GOT3 (cell line): ENCODE measurements around the gene CD59.

Experiments used
- DNase-seq: peaks from one replicate; lab custom pipeline; 2025; ENCODE audit warnings: mixed read lengths; lab: John Stamatoyannopoulos, UW

Gene CD59

GRCh38 chr11:33736148-33736812 is at the start of gene CD59:
Gene CD59, minus strand, starts transcription at chr11:33736423. Its CDS starts 13,978 bp downstream, at chr11:33722445.
- peak; percentile 73 for DNase-seq

GRCh38 chr11:33785609-33786008 is 49.4 kb upstream of the CD59 start:
- no peak for DNase-seq

- DNase-seq, result no peak
Observed at GRCh38 chr11:33779849-33780528, 43.8 kb upstream of the CD59 start.

GRCh38 chr11:33778675-33779074 is 42.5 kb upstream of the CD59 start:
- DNase-seq, result no peak

DNA sequence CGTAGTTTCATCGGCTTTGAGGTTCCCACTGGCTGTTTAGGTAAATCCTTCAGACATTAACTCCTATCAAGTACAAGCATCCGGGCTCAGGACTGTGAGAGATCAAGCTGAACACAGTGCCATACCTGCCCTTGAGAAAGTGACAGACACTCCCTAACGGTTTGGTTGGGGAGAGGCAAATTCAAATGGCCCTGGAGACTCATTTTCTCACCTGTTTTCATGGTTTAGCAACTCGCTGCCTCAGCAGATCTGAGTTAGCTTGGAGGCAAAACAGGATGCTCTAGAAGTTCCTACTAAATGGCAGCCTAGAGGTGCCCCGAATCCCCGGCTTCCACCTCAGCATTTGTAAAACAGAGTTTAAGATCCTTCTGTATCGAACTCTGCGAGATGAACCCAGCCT is 41.7 kb upstream of the CD59 start:
- no peak for DNase-seq

GRCh38 chr11:33775832-33776470 is 39.7 kb upstream of the CD59 start:
- no peak for DNase-seq

DNA sequence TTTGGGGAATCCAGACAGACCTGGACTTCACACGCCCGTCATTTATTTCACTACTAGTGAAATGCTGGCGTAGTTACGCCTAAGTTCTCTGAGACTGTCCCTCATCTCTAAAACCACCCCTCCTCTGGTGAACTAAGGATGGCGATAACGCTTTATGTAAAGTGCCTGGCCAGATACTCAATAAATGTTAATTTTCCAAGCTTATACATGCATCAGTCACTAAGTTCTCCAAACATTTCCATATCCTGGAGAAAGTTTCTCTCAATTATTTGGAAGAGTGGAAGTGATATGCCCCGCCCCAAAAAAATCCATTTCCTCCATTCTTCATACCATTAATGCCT is 39.2 kb upstream of the CD59 start:
- no peak for DNase-seq

DNA sequence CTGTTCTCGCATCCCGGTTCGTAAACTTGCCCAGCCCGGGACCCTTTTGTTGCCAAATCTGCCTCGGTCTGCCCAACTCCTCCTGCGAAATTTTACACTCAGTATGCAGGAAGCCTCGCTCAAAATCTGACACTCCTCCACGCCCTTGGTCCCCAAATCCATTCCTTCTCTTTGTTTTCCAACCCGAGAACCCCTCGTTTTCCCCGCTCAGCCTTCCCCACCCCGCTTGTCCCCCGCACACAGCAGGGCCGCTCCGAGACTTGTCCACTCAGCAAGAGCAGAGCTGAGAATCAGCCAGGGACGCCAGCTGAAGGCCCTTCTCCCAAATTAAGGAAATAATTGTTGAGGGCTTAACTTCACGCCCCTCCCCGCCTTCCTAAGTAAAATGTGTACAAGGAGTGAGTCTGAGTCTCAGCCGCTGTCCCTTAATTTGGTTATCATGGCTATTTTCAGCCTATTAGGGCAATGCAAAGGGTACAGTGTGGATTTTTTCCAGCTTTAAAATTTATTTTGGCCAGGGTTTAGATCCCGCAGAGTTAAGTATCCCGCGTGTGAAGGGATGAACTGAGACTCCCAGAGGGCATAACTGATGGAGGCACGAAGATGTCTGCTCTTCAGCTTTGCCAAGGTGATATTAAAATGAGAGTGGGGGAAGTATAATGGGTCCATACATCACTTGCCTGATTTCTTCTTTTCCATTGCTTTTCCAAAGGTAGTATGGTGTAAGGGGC is 38.7 kb upstream of the CD59 start:
- DNase-seq, result no peak

DNA sequence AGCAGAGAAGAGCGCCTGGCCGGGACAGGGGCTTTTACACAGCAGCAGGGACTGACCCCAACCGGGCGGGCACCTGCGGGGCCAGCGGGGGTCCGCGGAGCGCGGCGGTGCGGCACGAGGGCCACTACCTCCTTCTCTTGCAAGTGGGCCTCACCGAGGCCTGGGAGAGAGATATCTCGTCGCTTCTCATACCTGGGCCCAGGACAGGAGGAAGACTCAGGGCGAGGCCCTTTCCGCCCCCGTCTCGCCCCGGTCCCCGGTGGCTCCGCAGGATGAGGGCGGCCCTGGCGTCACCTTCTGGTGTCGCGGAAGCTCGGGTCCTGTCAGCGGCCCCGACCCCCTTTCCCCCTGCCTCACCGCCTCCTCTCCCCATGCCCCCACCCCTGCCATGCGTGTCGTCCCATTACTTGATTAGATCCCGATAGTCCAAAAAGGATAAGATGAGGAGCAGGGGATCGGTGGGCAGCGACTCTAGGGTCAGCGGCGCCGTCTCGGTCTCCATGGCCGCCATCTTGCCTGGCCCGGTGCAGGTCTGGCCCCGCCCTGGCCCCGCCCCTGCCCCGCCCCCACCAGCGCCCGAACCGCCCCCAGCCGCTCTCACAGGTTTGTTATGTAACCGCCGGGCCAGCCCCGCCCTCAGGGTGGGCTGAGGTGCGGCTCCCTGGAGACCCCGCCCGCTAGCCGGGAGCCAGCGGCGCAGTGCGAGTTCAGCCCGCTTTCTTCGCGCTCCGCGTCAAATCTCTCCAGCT is 37.9 kb upstream of the CD59 start, which contains the start of gene FBXO3:
FBXO3 (minus strand) TSS at position 534 of the 749 bp plus-strand sequence; CDS start at position 511, 23 bp downstream.
- DNase-seq, result peak; percentile 37

- no peak for DNase-seq
Observed at GRCh38 chr11:33773404-33773986, 37.3 kb upstream of the CD59 start.

DNA sequence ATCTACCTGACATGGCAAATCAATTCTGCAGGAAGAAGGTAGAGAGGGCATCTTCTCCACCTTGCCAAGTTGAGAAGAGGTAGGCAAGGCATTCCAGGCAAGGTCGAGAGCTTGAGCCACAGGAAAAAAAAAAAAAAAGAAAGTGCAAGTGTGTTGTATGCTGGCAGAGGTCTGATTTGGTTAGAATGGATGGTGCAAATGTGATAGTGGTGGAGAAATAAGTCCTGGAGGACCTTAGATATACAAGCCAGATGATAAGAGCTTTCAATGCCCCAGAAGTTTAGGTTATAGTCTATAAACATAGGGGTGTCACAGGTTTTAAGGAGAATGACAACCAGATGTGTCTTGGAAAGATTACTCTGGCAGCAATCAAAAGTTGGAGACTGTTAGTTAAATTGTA is 36.6 kb upstream of the CD59 start:
- DNase-seq, result no peak

GRCh38 chr11:33772300-33772699 is 36.1 kb upstream of the CD59 start:
- no peak for DNase-seq

GRCh38 chr11:33770236-33770635 is 34.0 kb upstream of the CD59 start:
- DNase-seq, result no peak

GRCh38 chr11:33769542-33769941 is 33.3 kb upstream of the CD59 start:
- no peak for DNase-seq

DNA sequence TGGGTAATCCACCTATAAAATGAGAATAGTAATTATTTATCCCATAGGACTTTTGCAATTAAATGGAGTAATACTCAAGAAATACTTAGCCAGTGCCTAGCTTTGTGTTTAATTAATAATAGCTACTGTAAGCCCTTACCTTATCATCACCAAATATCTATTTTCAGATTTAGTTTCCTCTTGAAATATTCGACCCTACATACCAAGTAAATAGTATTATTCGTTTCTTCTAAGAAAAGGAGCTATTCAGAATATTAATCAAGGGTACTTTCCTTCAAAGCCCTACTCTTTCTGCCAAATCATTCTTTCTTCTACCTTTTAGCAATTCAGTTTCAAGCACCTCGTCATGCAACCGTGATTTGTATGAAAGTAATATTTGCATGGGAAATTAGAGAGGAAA is 31.4 kb upstream of the CD59 start:
- no peak for DNase-seq

GRCh38 chr11:33766085-33766484 is 29.9 kb upstream of the CD59 start:
- DNase-seq, result no peak

GRCh38 chr11:33761471-33761870 is 25.2 kb upstream of the CD59 start:
- DNase-seq, result no peak

DNA sequence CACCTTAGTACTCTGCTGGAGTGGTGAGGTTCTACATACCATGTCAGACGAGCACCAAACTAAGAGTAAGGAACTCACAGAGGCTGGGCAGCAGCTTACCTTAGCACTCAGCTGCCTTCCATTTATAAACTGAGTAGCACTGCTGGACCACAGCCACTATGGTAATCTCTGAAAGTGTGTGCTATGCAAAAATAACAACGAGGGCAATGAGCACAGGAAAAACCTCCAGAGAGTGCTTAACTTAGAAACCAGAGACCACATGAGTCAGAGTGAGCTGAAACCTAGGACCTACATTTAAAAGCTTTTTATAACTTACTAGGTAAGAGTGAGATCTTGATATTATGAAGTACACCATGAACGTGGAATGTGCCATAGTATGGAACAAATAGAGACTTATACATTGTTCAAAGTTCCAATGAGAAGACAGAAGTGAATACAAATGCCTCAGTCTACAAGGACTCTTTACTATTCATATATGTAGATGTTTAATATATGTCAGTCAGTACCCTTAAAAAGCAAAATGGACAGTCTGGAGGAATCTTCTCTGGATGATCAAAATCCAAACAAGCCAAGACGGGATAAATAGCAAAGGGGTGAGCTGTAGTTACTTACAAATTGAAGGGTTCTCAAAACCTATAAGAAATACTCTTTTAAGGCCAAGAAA is 17.2 kb upstream of the CD59 start:
- DNase-seq, result no peak

GRCh38 chr11:33751878-33752277 is 15.7 kb upstream of the CD59 start:
- DNase-seq, result no peak

- DNase-seq, result no peak
Observed at GRCh38 chr11:33747979-33748378, 11.8 kb upstream of the CD59 start.

DNA sequence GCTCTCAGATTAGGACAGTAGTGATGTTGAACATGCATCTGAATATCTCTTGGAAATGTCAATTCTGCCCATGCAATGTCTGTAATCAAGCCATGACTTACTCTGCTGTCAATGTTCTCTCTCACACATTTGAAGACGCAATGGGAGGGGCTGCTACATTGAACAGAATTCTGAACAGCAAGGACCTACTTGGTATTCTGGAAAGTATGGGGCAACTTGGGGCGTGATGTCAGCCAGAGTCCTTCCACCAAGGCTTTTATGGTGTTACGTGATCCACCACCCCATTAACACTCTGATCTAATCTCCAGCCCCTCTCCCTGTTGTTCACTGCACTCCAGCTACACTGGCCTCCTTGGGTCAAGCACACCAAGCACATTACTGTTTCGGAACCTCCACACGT is 7.1 kb upstream of the CD59 start:
- no peak for DNase-seq
